ENCODE data around the gene BABAM2. TPM values are rescaled to one million over a fixed set of nuclear protein-coding genes. Genes with fewer than 3 reads are reported as not detected.

BABAM2 gene
- total and polyA plus RNA-seq, 2 experiments from 2014 or later: 28.8 to 43.6 TPM

DNA sequence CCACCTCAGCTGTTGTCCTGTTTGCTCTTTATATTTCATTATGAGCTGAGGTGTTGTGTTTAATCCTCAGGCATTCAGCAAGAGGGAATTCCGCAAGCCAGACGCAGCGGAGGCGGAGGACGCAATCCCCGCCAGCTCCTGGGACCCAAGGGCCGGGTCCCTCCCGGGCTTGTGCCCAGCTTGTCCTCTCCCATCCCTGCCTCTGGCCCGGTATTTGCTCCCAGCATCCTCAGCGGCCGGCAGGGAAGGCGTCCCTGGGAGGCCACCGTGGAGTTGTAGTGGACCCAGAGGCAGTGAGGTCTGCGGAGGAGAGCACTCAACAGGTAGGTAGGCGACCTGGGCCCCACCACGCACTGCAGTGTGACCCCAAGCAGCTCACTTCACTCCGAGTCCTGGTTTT lies 459.7 kb downstream of the BABAM2 start:
- Histone ChIP-seq H3K27ac (no peak overlapping the region), H3K4me3 (no peak overlapping the region), H3K9me3 (ENCODE audit: low read depth) (no peaks in the 10 kb centered on the region), H3K36me3 (replicated peaks; ENCODE audit: insufficient read depth, low read depth) (no peaks in the 10 kb centered on the region), H3K4me1 (ENCODE audit: insufficient read depth) (peaks cover 21% of the 10 kb centered on the region), H3K79me2 (no peaks in the 10 kb centered on the region), H2AFZ (no peak overlapping the region), H3K4me2 (no peak overlapping the region), H4K20me1 (ENCODE audit: insufficient read depth, poor library complexity, severe bottlenecking) (no peaks in the 10 kb centered on the region), H3K27me3 (no peaks in the 10 kb centered on the region), H3K9me2 (replicated peaks; ENCODE audit: insufficient read depth) (no peaks in the 10 kb centered on the region)
- 95% methylated on average over 17 of the region's 17 CpGs for WGBS (ENCODE audit: low lambda C conversion rate, missing lambda C conversion rate)
- DNase-seq (ENCODE audit: low spot score): no peak
- TF ChIP-seq CTCF (IDR thresholded peaks at IDR 0.05; ENCODE audit: poor library complexity) (no peak), EZH2phosphoT487 (IDR thresholded peaks at IDR 0.05; ENCODE audit: low read depth, severe bottlenecking, unreplicated experiment) (no peak), EZH2 (IDR thresholded peaks at IDR 0.05; ENCODE audit: borderline replicate concordance) (no peak)

DNA sequence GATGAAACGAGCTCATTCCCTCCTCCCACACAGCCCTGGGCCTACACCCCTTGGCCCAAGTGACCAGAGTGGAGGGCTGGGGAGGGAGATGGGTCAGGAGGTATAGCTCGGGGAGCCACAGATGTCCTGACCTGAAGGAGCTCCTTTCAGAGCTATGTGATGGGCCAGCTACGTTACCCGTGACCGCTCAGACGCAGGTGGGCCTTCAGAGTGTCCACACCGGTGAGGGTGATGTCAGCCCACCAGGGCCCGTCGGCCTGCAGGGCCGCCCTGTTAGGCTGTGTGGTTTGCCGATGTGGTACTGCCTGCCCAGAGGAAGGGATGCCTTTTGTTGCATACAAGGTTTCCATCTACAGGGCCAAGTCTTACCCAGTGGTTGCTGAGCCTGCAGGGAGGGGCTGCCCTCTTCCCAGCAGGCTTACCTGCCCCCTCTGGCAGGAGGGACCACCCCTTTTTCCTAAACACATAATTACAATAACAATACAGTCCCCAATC lies 460.3 kb downstream of the BABAM2 start:
- whole genome bisulfite sequencing (ENCODE audit: low lambda C conversion rate, missing lambda C conversion rate): 95% methylated on average over 11 of the region's 11 CpGs
- Histone ChIP-seq H3K4me2 (no peak overlapping the region), H3K27me3 (no peaks in the 10 kb centered on the region), H3K9me2 (replicated peaks; ENCODE audit: insufficient read depth) (no peaks in the 10 kb centered on the region), H3K79me2 (no peaks in the 10 kb centered on the region), H3K4me3 (no peak overlapping the region), H4K20me1 (ENCODE audit: insufficient read depth, poor library complexity, severe bottlenecking) (no peaks in the 10 kb centered on the region), H3K27ac (no peak overlapping the region), H2AFZ (no peak overlapping the region), H3K9me3 (ENCODE audit: low read depth) (no peaks in the 10 kb centered on the region), H3K36me3 (replicated peaks; ENCODE audit: insufficient read depth, low read depth) (no peaks in the 10 kb centered on the region), H3K4me1 (ENCODE audit: insufficient read depth) (peaks cover 25% of the 10 kb centered on the region)
- TF ChIP-seq EZH2 (IDR thresholded peaks at IDR 0.05; ENCODE audit: borderline replicate concordance) (no peak), EZH2phosphoT487 (IDR thresholded peaks at IDR 0.05; ENCODE audit: low read depth, severe bottlenecking, unreplicated experiment) (no peak), CTCF (IDR thresholded peaks at IDR 0.05; ENCODE audit: poor library complexity) (no peak)
- DNase-seq (ENCODE audit: low spot score): no peak

DNA sequence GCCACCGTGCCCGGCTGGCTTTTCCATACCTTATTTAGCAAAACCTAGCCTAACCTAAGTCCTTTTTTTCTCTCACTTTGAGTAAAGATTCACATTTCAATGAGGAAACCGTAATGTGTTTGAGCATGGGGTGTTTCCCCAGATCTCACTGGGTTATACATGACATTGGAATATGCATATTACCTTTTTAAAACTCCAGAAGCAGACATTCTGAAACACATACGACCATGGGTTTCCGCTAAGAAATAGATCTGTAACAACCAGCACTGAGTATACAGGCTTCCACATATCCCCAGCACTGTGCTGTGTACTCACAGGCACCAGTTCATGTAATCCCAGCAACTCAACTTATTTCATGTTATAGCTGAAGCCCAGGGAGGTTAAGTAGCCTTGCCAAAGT lies 461.1 kb downstream of the BABAM2 start:
- peak overlapping the region; percentile 55 for H3K4me2 ChIP-seq
- DNase-seq (ENCODE audit: low spot score): no peak
- H2AFZ ChIP-seq: no peak overlapping the region
- no peaks in the 10 kb centered on the region for H3K36me3 ChIP-seq (replicated peaks; ENCODE audit: insufficient read depth, low read depth)
- no peaks in the 10 kb centered on the region for H3K9me3 ChIP-seq (ENCODE audit: low read depth)
- H3K4me1 ChIP-seq (ENCODE audit: insufficient read depth): peaks cover 29% of the 10 kb centered on the region
- H3K9me2 ChIP-seq (replicated peaks; ENCODE audit: insufficient read depth): no peaks in the 10 kb centered on the region
- H3K27me3 ChIP-seq: no peaks in the 10 kb centered on the region
- no peaks in the 10 kb centered on the region for H4K20me1 ChIP-seq (ENCODE audit: insufficient read depth, poor library complexity, severe bottlenecking)
- H3K79me2 ChIP-seq: no peaks in the 10 kb centered on the region
- TF ChIP-seq EZH2 (IDR thresholded peaks at IDR 0.05; ENCODE audit: borderline replicate concordance) (no peak), CTCF (IDR thresholded peaks at IDR 0.05; ENCODE audit: poor library complexity) (no peak), EZH2phosphoT487 (IDR thresholded peaks at IDR 0.05; ENCODE audit: low read depth, severe bottlenecking, unreplicated experiment) (no peak)
- 78% methylated on average over 5 of the region's 5 CpGs for WGBS (ENCODE audit: low lambda C conversion rate, missing lambda C conversion rate)
- H3K27ac ChIP-seq: peak overlapping the region; percentile 44
- no peak overlapping the region for H3K4me3 ChIP-seq

- Histone ChIP-seq H3K27ac (peak overlapping the region; percentile 68), H3K79me2 (no peaks in the 10 kb centered on the region), H3K27me3 (no peaks in the 10 kb centered on the region), H2AFZ (no peak overlapping the region), H3K4me2 (peak overlapping the region; percentile 55), H3K9me2 (replicated peaks; ENCODE audit: insufficient read depth) (no peaks in the 10 kb centered on the region), H3K9me3 (ENCODE audit: low read depth) (no peaks in the 10 kb centered on the region), H4K20me1 (ENCODE audit: insufficient read depth, poor library complexity, severe bottlenecking) (no peaks in the 10 kb centered on the region), H3K36me3 (replicated peaks; ENCODE audit: insufficient read depth, low read depth) (no peaks in the 10 kb centered on the region), H3K4me1 (ENCODE audit: insufficient read depth) (peaks cover 29% of the 10 kb centered on the region), H3K4me3 (no peak overlapping the region)
- no peak for DNase-seq (ENCODE audit: low spot score)
- TF ChIP-seq EZH2 (IDR thresholded peaks at IDR 0.05; ENCODE audit: borderline replicate concordance) (no peak), EZH2phosphoT487 (IDR thresholded peaks at IDR 0.05; ENCODE audit: low read depth, severe bottlenecking, unreplicated experiment) (no peak), CTCF (IDR thresholded peaks at IDR 0.05; ENCODE audit: poor library complexity) (no peak)
- WGBS (ENCODE audit: low lambda C conversion rate, missing lambda C conversion rate): 51% methylated on average over 5 of the region's 5 CpGs
Observed at GRCh38 chr2:28352104-28352503, 461.6 kb downstream of the BABAM2 start.

Measured in hepatocyte (in vitro differentiated cells).